ENCODE data around the gene HMCN1.

HMCN1 gene

DNA sequence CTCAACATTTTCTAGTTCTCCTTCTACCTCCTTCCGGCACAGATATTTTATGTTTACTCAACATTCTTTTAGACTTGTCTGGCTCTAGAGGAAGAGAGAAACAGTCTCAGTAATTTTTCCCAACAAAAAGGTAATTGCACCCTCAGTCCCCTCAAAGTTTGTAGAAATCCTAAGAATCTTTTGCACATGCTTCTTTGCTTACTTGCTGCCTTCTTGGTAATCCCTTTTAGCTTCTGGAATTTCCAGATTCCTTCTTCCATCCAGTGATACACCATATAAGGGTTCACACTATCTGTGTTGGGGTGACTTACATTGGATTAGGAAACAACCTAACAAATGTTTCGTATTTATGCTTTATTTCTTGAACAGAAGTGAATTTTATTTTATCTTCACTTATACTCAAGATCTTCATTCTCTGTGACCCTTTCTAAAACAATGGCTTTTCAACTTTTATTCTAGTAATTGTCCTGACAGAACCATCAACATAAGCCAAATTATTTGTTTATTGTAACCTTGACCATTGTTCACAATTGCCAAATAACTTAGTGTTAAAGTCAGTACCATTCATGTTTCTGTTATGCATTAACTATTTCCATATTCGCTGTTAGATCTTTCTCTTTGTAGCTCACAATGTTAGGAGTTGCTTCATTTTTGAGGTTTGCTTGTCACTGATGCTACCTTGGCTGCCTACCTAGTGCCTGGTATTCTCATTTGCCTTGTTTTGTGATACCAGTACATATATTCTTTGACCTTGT, 238.1 kb downstream of the HMCN1 start:
- FAIRE-seq: no peak

DNA sequence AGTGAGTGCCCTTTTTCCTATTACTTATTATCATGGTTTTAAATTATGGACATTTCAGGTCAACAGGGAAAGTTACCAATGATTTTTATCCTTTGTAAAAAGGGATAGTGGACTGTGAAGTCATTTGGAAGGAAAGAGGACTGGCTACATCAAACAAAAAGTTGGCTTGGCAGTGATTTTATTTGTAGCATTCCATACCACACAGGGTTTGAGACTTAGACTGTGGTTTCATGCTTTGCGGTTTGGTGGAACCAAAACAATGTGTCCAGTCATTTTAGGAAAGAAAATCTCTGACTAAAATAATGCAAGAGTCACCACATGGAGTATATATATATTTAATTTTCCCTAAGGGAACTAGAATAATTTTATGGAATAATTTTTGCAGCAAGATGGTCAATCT, 239.5 kb downstream of the HMCN1 start:
- FAIRE-seq: no peak

DNA sequence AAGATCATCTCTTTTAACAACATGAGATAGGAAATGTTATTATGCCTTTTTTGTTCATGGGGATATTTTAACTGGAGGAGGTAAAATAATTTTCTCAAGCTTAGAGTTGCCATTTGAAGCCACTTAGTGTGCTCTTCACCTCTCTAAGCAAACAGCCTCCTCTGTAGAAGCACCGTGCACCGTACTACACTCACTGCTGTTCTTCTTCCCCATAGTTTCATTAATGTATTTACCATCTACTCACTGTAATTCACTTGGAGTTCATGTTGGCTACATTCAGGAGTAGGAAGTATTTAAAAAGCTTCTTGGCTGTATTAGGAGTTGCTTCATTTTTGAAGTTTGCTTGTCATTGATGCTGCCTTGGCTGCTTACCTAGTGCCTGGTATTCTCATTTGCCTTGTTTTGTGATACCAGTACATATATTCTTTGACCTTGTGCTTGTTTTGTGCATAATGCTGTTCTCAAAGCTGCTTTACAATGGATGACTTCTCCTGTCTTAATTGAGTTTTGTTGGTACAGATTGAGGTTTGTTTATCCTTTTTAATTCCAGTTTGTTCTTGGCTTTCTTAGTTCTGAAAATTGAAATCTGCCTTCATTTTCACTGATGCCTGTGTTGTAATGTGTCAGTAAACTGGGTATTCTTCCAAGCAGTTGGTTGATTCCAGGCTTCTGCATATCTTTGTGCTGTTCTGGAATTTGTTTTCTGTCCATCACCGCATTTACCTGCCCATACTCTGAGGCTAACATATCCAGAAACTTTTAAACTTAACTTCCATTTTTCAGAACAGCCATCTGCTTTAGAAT, 240.4 kb downstream of the HMCN1 start:
- no peak for FAIRE-seq

DNA sequence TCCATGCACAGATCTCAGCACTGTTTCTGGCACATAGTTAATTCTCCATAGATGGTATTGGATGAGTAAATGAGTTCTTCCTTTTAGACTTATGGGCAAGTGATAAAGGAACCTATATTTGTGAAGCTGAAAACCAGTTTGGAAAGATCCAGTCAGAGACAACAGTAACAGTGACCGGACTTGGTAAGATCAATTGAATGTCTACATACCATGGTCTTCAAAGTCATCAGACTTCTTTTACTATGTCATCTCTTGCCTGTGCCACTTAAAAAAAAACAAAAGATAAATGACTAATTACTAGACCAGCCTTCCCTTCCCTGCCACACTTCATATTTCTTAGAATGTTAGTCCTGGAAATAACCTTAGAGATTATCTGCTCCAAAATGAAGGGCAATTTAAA, 246.7 kb downstream of the HMCN1 start:
- no peak for FAIRE-seq

DNA sequence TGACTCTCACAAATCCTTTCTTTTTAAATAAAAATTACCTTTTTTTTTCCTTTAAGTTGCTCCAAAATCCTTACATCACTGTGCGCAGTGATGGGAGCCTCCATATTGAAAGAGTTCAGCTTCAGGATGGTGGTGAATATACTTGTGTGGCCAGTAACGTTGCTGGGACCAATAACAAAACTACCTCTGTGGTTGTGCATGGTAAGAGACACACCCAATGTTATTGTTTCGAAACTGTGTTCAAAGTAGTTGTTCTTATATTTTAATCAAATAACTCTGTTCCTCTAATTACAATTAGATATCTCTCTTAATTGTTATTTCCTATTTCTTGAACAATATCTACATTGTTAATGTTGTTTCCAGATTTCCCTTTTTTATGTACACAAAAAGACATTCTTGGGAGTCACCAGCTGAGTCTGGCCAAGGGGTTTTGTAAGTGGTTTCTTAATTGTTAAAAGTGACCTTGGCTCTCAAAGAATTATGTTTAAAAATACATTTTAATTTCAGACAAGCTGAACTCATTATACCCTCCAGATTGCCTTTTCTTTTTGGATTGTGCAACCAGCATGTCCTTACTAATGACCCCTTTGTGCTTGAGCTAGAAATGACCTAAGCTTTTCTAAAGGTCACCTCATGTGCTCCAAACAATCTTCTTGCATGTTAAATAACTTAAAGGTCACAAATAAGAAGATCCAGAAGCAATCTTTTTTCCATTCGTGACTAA, 250.1 kb downstream of the HMCN1 start:
- FAIRE-seq: no peak

DNA sequence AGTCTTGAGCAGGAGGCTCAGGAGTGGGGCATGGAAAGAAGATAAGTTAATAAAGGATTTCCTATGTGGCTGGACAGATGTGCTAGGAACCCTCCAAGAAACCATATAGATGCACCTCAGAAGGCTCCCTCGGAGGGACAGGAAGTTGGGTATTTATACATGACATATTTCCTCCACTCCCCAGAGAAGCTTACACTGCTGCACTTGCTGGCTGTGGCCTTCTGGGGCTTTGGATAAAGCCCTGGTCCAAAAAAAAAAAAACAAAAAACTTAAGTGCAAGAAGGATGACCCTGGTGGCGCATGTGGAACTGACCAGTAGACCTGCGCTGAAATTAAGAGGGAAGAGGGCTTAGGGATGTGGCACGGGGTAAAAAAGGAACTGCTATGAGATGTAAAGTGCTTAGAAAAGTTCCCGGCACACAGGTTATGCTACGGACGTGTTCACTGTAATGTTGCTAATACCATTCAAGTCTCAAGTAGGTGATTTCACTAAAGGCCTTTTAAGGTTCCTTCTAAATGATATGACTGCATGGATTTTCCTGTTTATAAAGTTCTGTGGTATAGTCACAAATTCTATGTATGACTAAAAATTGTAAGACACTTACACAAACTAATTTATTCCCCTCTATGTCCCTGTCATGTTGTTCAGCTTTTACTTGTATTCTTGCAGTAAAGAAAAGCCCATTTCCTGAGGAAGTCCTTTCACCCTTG, 253.6 kb downstream of the HMCN1 start:
- no peak for FAIRE-seq

DNA sequence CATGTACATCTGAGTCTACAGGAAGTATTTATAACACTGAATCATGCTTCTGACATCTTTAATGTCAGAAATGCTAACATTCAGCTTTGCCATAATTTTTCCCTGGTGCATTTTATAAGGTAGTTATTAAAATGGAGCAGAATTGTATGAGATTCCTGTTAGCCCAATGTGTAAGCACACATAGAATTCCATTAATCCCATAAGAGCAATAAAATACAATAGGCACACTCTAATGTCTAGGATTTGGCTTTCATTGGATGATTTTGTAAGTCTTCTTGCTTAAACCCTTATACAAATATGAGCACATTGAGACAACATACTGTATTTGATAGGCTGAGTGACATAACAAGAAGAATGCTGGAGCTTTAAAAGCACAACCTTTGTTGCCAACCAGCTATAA, 256.4 kb downstream of the HMCN1 start:
- no peak for FAIRE-seq

DNA sequence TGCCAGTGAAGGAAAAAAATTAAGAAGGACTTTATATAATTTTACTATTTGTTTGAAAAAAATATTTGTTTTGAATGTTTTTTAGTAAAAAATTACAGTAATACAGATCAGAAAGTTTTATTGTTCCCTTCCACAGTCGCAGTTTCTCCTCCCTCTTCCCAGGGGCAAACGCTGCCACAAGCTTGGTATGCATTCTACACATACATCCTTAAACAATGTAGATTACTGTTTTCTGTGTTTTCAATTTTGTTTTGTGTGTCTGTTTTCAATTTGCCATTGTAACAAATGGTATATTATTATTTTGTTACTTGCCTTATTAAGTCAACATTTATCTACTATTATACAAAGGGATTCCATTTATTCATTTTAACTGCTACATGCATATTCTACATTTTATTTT, 257.1 kb downstream of the HMCN1 start:
- FAIRE-seq: no peak

DNA sequence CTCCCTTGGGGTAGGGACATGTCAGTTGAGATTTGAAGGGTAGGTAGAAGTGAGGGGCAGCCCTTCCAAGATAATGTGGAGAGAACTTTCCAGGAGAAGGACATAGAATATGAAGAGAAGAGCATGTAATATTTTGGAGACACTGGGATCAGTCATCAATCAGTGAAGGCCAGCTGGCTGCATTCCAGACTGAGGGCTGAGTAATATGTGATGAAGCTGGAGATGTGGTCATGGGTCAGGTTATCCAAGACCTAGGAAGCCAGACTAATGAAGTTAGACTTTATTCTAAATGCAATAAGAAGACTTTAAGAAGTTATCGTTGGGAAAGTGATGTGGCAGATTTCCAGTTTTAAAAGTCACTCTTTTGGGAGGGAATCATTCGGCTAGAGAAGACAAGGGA, 262.0 kb downstream of the HMCN1 start:
- FAIRE-seq: no peak

DNA sequence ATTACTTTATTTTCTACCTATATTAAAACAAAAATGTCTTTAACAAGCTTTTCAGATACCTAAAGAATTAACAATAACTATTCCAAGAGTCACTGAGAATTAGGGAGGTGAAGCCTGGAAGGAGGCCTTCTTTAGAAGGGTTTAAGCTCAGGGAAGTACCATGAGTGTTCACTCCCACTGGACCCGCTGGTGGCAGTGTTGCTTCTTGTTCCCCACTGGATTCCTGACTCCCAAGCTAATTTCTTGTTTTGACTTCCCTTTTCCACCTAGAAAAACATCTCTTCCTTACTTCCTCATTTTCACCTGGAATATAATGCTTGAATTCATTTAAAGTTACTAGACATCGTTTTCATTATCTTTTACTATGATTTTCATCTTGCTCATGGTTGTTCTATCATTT, 264.2 kb downstream of the HMCN1 start:
- FAIRE-seq: no peak

DNA sequence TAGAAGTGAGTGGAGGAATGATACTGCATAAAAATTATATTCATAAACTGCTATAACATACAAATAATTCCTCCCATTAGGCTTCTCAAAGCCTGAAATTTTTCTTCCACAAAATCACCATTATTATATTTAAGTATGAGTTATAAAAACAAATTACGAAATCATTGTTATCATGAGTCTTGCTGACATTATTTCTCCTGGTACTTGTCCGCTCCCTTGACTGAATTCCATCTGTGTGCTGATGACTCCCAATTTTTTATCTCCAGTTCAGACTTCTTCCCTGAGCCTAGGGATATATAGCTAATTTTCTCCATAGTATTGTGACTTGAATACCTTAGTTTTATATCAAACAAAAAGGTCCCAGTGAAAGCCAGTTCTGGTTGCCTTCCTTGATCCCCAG, 268.2 kb downstream of the HMCN1 start:
- no peak for FAIRE-seq

DNA sequence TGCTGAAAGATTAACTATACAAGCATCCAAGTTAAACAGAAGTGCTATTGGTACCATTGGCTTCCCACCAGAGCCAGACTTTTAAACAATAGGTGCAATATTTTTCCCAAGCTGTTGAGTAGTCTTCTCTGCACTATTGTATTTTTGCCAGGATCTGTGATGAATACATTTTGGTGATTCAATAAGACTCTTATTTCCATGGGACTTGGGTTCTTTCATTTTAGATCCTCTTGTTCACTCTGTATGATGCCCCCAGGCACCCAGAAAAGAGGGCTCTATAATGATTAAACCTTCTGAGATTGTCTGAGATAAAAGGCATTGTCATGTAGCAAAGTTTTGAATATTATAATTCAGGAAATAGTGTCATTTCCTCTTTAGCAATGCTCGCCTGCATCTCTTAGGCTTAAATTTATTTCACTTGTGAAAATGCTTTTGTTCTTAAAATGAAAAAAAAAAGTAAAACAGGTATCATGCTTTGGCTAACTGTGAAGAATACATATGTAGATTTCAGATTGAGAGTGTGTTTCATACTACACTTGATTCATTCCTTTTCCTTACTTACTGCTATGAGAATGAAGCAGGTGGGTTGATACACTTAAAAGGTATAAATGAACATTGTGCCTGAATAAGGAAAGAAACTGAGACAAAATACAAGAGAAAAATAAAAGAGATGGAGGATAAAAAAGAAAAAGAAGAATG, 275.0 kb downstream of the HMCN1 start:
- no peak for FAIRE-seq

DNA sequence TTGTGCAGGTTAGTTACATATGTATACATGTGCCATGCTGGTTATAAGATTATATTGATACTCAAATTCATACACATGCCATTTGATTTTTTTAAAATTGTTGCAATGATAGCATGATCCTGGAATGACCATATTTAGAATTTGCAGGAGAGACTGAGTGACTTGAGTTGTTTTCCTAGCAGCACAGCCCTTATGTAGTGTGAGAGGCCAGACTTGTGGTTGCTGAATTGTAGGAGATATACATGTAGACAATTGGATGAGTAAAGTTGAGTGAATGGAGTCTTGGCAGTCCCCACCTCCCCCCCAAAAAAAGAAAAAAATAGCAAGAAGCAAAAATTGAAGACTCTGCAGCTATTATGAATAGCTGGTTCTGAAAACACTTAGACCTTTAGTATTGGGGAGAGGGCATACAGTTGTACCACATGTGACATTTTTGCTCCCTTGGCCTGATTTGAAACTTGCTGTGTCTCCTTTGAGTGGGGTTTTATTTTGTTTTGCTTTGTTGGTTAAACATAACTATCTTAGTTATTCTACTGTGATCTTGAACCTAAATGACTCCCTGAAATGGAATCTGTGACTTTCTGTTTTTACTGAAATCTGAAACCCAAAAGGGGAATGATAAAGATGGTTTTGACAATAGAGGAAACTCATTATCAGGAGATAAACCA, 280.3 kb downstream of the HMCN1 start:
- FAIRE-seq: no peak

DNA sequence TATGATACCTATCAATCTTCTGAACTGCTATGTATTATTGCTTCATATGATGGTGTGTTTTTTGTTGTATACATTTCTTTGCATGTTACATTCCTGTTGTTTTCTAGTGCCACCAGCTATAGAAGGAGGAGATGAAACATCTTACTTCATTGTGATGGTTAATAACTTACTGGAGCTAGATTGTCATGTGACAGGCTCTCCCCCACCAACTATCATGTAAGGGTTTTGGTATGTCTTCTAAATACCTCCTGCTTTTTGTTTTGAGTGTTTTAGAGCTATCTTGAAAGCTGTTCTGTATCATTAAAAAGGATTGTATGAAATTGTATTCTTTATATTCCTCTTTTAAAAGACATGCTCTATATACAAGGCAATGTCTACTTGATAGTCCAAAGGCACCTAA, 282.7 kb downstream of the HMCN1 start:
- no peak for FAIRE-seq

DNA sequence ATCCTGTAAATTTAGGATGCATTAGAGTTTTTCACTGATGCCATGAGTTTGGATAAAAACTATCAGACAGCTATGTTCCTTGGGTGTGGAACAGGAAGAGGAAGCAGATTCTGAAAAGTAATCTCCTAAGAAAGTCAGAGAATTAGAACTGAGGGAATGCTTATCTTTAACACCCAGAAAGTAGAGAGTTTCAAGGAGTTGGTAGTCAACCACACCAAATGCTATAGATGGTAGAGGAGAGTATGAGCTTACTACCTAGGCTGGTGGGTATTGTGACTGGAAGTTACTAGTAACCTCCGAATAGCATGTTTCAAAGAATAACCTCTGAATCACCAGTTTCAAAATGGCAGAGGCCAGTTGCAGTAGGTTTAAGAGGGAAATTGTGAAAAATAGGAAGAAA, 288.0 kb downstream of the HMCN1 start:
- no peak for FAIRE-seq

DNA sequence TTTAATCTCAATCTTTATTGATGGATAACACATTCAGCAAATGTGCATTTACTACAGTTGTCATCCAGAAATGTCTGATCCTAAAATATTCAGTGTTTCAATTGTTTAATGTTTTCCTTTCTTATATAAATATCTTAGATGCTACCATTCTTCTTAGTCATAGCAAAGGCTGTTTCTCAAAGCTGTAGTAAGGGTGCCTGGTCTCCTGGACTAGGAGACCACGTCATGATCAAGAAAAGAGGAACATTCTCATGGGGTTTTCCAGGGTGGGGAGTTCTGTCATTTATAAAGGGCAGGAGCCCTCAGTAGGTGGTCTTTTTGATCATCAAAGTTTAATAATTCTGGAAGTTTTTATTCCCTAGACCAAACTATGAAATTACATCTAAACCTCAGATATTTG, 292.8 kb downstream of the HMCN1 start:
- no peak for FAIRE-seq

DNA sequence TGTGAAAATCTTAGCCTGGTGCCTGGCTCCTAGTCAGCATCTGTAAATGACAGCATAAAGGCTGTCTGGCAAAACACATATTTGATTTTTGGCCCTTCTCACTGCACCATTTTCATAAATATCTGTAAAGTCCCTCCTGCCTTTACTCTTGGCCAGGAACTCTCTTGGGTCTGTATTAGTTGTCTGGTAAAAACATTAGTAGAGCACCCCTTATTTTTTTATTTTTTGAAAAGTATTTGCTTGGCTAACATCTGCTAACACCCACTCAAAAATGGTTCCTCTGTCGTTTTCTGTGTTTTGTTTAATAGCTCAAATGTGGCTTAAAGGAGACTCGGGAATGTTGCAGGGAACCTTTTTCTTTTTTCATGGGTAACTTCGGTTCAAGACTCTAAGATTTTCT, 293.4 kb downstream of the HMCN1 start:
- FAIRE-seq: no peak

DNA sequence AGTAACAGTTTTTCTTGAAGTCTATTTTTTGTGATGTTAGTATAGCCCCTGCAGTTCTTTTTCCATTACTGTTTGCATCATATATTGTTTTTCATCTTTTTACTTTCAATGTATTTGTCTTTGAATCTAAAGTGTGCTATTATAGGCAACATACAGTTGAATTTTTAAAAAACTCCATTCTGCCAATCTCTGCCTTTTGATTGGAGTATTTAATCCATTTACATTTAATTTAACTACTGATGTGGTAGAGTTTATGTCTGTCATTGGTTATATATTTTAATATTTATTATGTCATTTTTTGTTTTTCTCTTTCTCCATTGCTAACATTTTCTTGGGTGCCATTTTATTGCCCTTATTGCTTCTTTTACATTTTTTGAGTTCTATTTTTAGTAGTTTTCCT, 296.3 kb downstream of the HMCN1 start:
- no peak for FAIRE-seq

DNA sequence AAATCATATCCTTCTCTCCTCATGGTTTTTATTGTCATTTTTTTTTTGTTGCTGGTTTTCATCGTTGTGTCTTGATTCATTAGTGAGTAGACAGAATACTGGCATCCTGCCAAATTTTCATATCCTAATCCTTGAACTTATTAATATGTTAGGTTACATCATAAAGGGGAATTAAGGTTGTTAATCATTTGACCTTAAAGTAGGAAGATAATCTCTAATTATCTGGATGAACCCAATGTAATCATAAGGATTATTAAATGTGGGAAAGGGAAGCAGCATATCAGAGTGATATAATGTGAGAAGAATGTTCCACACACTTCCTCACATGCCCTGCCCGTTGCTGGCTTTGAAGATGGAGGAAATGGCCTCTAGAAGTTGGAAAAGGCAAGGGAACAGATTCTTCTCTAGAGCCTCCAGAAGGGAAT, 299.7 kb downstream of the HMCN1 start:
- no peak for FAIRE-seq

DNA sequence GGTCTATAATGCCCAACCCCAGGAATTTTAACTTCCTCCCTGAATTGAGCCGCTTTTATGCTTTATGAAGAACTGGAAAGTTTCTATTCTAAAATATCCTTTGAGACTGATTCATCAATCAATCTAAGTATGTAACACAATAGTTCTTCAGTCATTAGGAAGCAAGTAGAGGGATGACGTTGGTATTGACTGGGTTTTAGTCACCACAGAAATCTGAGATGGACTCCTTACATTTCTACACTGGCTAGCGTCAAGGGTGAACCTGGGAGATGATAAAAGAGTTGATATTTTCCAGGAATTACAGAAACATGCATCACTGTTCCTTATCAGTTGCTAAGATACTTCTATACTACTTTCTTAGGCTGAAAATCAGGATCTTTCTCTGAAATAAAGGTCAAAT, 308.0 kb downstream of the HMCN1 start:
- no peak for FAIRE-seq

DNA sequence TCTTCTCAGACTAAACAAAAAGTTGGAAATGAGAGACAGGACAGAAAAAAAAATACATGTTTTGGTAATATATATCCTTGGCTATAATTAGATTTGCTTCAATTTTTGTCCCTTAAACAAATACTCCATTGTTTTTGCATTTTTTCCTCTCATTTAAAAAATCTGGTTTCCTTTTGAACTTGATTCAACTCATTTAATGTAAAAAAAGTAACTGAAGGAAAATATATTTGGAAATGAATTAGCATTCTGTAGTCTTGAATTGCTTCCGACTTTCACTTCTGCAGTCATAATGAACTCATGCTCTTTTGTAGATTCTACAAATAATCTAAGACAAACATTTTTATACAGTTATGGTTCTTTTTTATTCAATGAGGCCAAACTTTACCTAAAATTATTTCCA, 309.1 kb downstream of the HMCN1 start:
- no peak for FAIRE-seq

DNA sequence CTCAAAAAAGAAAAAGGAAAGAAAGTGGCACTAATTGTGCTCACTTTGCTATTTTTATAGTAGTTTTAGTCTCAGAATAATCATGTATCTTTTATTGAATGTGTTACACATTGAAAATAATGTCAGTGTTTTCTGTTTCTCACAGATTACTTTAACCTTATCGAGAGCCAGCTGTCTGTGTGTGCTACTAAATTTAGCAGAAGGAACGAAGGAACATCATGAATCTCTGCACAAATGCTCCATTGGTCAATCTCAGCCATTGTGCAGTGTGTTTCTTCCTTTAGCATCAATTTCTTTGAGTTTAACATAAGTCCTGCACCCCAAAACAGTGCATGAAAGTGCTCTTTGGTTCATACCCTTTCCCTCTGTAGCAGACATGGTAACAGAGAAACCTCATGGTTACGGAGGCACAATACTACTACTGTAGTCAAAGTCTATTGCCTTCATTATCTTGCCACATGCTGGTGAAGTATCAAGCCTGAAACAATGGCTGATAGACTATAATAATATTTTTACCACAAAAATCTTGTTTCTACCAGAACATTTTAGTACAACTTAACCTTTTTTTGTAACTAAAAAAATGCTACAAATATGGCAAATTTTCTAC, 310.0 kb downstream of the HMCN1 start:
- FAIRE-seq: no peak

Measured in A204.1 (cell line).